Measurements from ENCODE around the gene LRRN4. TPM values are rescaled to one million over a fixed set of nuclear protein-coding genes. Genes with fewer than 3 reads are reported as not detected.
A peak's percentile ranks its signal among the peaks of the same experiment; 100 is the strongest.

The LRRN4 gene
- total RNA-seq, 6 experiments from 2014 or later, result 0.09 to 0.10 TPM; not detected in 4

GRCh38 chr20:5996765-5997164 is 57.1 kb downstream of the LRRN4 start:
- no peak for TF ChIP-seq CTCF (IDR thresholded peaks at IDR 0.05)
- no peak for DNase-seq
- Mint-ChIP-seq H3K27ac (no peak overlapping the region), H3K27me3 (ENCODE audit: insufficient read depth) (no peaks in the 10 kb centered on the region), H3K9me3 (no peaks in the 10 kb centered on the region), H3K4me3 (no peak overlapping the region), H3K4me1 (ENCODE audit: low read depth) (peaks cover 14% of the 10 kb centered on the region), H3K36me3 (ENCODE audit: low read depth) (no peaks in the 10 kb centered on the region; the same call in 1 of the 2 replicates)

DNA sequence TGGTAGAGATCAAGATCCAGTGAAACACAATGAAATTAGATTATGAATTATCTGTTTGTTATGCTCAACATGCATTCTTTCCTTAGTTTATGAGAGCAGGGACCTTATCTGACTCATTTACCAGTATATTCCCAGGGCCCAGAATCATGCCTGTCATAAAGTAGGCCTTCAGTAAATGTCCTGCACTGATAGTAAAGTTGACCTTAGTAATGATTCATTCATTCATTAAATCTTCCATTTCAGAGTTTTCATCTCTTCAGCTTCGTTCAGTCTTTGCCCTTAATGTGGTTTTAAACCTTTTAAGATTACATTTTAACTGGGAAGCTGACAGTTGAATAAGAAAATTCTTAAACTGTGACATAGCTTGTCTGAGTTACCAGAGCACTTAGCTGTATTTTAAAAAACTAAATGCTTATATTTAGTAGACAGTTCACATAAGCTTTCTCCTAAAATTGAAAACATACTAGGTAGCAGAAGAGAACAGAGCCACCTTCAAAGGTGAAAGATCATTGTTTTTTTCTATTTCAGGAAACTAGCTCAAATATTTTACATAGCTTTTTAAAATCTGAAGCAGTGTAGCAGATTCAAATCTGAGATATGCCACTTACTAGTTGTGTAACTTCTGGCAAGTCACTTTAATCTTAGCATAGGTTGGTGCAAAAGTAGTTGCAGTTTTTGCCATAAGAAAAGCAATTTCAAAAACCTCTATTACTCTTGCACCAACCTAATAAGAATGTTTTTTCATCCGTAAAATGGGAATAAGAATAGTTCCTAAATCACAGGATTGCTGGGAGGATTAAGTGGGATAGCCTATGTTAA is 62.0 kb downstream of the LRRN4 start:
- no peaks in the 10 kb centered on the region for H3K9me3 Mint-ChIP-seq
- H3K4me1 Mint-ChIP-seq (ENCODE audit: low read depth), result peaks cover 27% of the 10 kb centered on the region
- peak; percentile 84 for DNase-seq
- H3K4me3 Mint-ChIP-seq, result peak overlapping the region; percentile 64
- H3K27ac Mint-ChIP-seq, result peak overlapping the region; percentile 91
- peaks cover 5% of the 10 kb centered on the region for H3K36me3 Mint-ChIP-seq (ENCODE audit: low read depth)
- TF ChIP-seq CTCF (IDR thresholded peaks at IDR 0.05), result no peak
- no peaks in the 10 kb centered on the region for H3K27me3 Mint-ChIP-seq (ENCODE audit: insufficient read depth)

GRCh38 chr20:5990946-5991345 is 62.9 kb downstream of the LRRN4 start:
- no peak for TF ChIP-seq CTCF (IDR thresholded peaks at IDR 0.05)
- Mint-ChIP-seq H3K9me3 (no peaks in the 10 kb centered on the region), H3K27me3 (ENCODE audit: insufficient read depth) (no peaks in the 10 kb centered on the region), H3K4me1 (ENCODE audit: low read depth) (peaks cover 27% of the 10 kb centered on the region), H3K4me3 (peak overlapping the region; percentile 18; the same call in 1 of the 2 replicates), H3K27ac (peak overlapping the region; percentile 91), H3K36me3 (ENCODE audit: low read depth) (peaks cover 5% of the 10 kb centered on the region)
- DNase-seq, result no peak

Other genes starting within 250 kb of the LRRN4 start
- under 1 TPM in 1 of 6 experiments, not detected in 5; 0.08 TPM for gene CHGB, start 142.6 kb downstream of the LRRN4 start, total RNA-seq (2021; fragmentation: NEBNext Ultra II Directional; extraction: Animal tissue kit (Norgen Biotek cat#: 25700))
- gene TRMT6, start 103.5 kb downstream of the LRRN4 start, total RNA-seq (2021; fragmentation: NEBNext Ultra II Directional; extraction: Animal tissue kit (Norgen Biotek cat#: 25700)), result 10 to 100 TPM; 15.2 to 19.8 (median 18.0) TPM
- gene MCM8, start 103.4 kb downstream of the LRRN4 start, total RNA-seq (2021; fragmentation: NEBNext Ultra II Directional; extraction: Animal tissue kit (Norgen Biotek cat#: 25700)), result 10 to 100 TPM in 5 of 6 experiments, 1 to 10 TPM in 1; 7.6 to 14.2 (median 13.8) TPM
- 10 to 100 TPM; 30.0 to 39.9 (median 36.9) TPM for gene CRLS1, start 47.9 kb downstream of the LRRN4 start, total RNA-seq (2021; fragmentation: NEBNext Ultra II Directional; extraction: Animal tissue kit (Norgen Biotek cat#: 25700))
- gene FERMT1, start 69.0 kb upstream of the LRRN4 start, total RNA-seq (2021; fragmentation: NEBNext Ultra II Directional; extraction: Animal tissue kit (Norgen Biotek cat#: 25700)), result 10 to 100 TPM in 3 of 6 experiments, 1 to 10 TPM in 3; 7.7 to 11.0 (median 9.8) TPM

All from HFFc6 (cell line).